HG03280 (cell line): ENCODE measurements around the gene NR4A2.

Source experiments
- ATAC-seq: cut with Tn5 transposase; IDR thresholded peaks from one replicate; pipeline ENCODE4 v1.9.1; 2021; ENCODE audit warnings: mild to moderate bottlenecking, moderate library complexity; ENCODE audit not compliant: unreplicated experiment

NR4A2 gene

DNA sequence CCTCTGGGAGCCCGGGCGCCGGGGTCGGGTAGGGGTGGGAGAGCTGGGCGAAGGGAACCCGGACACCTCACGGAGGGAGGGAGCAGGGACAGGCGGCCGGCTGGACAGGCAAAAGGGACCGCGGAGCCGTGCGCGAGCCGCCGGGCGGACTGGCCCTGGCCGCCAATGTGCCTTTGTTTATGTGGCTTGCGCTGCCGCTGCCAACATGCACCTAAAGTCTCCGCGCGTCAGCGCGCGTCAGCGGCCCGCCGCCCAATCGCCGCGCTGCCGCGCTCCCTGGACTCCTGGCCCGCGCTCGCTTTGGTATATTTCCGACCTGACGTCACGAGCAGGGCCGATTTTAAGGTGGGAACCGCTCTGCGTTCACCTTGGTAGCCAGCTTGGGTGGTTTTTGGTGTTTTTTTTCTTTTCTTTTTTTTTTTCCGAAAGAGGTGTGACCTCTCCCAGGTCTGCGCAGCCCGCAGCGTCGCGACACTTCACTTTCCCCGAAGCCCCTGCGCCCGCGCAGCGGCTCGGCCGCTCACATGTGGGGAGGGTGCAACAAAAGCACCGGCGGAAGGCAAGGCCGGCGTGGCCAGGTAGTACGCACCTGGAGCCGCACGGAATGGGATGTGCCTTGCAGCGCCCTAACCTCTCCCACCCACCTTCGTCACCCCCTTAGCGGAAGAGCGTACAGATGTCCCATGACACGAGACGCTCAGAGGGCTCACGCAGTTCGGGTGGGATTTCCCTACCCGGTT is at the start of gene NR4A2:
Gene NR4A2 (minus strand): TSS at position 188 of the 740 bp plus-strand sequence. CDS start 2,535 bp downstream, outside the sequence.
- ATAC-seq: peak; percentile 80

DNA sequence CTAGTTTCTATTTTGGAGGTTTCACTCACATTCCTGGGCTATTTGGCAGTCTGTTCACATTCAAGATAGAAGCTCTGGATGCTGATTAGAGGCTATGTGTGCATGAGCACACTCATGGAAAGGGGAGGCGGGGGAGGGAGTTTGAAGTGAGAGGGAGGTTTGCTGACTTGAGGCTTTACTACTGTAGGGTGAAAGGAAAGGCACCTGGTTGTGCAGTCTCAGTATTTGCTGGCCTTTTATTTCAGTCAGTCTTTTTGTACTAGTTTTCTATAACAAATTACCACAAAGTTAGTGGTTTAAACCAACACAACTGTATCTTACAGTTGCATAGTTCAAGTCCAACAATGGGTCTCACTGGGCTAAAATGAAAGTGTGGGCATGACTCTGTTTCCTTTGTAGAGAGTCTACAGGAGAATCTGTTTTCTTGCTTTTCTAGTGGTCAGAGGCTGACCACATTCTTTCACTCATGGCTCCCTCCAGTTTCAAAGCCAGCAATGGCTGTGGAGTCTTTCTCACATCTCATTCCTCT is 47.7 kb upstream of the NR4A2 start:
- ATAC-seq: peak; percentile 74

DNA sequence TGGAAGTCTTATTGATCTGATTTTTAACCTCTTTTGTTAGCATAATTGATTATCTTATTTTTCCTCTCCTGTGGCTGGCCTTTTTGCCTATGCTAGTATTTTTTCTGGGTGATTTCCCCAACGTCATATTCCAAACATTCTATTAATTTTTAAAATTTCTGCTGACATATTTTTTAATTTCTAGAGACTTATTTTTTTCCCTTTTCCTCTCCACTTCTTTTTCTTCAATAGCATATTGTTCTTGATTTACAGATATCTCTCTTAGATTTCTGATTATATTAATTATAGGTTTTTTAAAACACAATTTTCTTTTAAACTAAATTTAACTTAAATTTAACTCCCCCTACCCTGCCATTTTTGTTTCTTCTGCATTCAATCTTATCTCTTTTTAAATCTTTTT is 47.2 kb upstream of the NR4A2 start:
- ATAC-seq: no peak

DNA sequence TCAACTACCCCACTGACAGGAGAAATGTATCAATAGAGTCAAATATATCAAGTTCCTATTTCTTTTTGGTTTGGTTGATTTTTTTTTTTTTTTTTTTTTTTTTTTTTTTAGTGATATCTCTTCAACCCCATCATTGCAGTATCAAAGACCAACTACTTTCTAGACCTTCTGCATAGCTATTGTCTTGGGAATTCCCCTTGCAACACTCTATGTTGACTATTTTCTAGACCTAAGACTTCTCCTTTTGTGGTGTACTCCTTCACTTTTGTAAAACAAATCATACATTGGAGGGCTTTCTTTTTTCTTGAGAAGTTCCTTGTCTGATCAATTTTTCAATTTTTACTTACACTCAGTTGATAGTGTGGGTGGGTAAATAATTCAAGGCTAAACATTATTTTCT is 46.5 kb upstream of the NR4A2 start:
- ATAC-seq: no peak

DNA sequence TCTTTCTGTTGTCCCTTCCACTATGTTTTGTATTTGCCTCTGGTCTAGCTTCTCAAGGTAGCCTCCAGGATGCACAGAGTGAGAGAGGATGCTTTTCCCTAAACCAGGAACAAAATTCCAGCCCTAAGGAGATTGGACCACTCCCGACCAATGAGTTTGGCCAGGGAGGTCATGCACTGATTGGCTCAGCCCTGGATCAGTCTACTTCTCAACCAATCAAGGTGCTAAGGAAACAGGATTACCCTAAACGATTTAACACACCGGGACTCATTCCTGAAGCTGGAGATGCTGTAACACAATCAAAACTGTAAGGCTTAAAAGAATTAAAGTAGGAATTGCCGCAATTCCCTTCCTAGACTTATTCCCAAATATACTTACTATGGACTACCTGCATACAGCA is 34.2 kb upstream of the NR4A2 start:
- no peak for ATAC-seq

DNA sequence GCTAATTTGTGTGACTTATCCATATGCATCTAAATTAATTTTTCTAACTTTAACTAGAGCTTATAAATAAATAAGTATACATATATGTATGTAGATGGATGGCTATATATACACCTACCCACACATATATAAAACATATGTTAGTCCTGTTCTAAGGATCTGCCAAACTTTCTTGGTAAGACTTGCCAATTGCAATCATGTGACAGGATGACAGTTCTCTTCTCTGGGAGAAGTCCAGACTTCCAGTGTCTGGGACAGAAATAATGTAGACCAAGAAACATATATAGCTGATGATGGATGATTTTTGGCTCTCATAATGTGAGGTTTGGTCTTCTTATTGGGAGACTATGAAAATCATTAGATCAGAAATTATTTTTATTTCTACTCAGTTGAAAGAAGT is 30.6 kb upstream of the NR4A2 start:
- no peak for ATAC-seq

DNA sequence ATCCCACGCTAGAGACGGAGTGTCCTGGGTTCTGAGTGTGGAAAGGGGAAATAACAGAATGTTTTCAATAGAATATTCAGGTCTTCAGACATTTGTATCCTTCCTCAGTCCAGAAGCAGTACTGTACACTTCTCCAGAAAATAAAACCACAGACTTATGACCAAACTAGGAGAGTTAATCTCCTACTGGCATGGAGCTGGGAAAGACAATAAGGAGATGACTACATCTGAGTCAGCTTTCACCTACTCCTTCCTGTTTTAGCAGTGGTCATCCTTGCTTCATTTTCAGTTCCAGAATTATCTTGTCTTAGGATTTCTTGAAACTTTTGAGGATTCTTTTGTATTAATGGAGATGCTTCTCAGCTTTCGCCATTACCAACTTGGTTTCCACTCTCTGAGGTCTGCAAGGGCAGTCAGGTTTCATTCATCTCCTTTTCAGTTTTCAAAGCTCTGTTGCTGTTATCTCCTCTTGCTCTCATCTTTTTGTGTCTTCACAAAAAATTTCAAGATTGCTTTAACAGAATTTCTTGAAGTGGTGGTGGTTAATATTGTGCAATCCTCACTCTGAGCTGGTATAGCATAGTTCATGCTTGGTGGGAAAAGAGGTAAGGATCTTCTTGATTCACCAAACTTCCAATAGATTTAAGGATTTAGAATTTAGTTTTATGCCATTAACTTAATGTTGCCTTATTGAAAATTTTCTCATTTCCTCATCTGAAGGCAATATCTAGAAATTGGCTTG is 23.7 kb upstream of the NR4A2 start:
- no peak for ATAC-seq

DNA sequence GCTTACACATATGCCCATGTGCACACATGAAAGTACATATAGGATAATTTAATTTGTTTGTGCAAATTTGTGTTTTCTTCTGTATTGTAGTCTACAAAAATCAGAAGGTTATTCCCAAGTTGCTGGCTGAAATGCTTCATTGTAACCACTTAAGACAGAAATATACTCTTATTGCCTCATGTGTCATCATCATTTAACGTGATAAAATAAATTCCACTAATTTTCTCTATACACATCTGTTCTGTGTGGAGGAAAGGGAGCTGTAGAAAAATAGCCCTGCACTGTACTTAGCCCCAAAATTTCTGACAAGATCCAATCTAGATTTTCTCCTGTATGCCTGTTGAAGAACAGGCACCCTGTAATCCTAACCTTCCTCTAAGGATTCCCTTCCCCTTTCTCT is 20.4 kb upstream of the NR4A2 start:
- no peak for ATAC-seq

DNA sequence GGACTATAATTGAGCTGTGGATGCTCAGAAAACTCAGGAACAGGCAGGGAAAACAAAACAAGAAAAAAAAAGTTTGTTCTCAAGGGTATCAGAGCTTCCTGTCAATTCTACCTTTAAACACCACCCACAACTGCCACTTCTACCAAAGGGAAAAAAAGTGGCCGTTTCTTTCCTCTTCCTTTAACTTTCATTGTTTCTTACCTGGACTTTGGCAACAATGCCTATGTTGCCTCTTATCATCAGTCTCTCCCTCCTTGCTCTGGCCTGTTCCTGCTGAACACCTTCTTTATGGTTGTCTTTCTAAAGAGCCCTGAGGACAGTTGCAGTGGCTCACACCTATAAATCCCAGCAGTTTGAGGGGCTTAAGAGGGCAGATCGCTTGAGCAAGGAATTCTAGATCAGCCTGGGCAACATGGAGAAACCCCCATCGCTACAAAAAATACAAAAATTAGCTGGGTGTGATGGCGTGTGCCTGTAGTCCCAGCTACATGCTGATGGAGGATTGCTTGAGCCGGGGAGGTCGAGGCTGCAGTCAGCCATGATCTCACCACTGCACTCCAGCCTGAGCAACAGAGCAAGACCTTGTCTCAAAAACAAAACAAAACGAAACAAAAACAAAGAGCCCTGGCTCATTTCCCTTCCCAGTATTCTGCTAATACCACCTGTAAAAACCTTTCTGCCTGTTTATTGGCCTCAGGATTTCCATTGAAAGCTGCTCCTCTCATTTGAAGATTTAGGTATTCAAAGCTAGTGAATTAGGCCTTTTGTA is 18.0 kb upstream of the NR4A2 start:
- no peak for ATAC-seq

DNA sequence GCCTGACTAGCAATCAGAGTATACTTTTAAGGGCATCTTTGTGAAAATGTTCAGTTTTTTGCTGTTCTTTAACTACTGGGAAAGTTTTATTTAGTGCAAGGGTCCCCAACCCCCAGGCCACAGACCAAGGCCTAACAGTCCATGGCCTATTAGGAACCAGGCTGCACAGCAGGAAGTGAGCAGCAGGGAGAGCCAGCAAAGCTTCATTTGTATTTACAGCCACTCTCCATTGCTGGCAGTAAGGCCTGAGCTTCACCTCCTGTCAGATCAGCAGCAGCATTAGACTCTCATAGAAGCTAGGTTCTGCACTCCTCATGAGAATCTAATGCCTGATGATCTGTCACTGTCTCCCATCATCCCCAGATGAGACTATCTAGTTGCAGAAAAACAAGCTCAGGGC is 17.1 kb upstream of the NR4A2 start:
- no peak for ATAC-seq

DNA sequence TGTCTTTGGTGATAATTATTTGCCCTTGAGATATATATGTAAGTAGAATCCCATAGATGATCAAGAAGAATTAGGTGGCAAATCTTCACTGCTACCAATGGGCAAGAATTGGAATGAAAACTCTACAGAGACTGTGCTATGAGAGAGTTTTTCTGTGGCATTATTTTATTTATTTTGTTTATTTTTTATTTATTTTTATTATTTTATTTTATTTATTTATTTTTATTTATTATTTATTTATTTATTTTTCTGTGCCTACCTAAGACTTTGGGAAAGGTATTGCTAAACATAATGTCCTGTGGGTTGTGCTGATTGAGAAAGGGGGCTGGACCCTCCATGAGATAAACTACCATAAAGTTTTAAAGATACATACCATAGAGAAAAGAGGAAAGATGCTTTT is 16.6 kb upstream of the NR4A2 start:
- no peak for ATAC-seq

DNA sequence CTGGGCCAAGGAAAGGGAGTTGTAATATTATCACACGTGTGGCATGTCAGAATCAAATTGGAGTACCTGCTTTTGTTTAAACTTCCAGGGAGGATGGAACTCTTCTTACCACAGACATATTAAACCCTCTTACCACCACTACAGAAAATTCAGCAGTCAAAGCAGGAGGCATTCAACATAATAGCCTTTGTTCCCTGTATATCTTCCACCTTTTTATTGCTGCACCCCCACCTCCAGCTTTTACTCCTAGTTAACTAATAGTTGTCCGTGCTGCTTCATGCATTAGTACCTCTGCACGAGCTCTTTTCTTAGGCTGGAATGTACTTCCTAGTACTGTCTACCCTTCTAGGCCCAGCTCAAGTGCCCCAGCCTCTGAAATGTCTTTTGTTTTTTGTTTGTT is 14.9 kb upstream of the NR4A2 start:
- ATAC-seq: no peak

DNA sequence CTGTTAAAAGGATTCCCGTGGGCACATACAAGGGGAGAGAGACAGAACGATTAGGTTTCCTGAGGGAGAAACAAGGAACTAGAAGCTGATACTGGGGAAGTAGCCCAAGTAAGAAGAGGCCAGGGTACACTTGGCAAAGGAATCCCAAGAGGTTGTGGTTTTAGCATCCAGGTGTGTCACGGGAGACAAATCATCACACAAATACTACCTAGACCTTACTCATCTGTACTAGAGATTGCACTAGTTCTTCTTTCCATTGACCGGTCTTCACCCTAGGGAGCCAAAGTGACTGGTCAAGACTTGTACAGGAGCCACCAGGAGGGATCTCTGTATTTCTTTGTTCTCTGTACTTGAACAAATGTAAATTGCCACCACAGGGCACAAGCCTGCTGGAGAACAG is 14.2 kb upstream of the NR4A2 start:
- ATAC-seq: no peak

DNA sequence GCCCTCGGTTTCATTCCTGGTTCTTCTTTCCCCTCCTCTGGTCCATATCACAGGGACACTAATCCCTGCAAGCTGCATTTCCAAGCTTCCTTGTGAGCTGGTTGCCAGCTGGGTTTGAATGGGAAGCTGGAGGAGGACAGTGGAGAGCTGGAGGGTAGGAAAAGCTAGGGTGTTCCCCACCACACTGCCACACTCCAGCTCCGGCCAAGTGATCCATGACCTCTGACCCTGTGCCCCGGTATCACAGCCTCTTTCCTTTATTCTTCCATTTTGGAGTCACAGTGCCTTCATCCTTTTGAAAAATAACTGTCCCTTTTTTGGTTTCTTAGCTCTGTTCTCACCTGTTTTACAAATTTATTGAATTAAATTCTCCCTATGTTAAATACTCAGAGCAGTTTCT is 13.1 kb upstream of the NR4A2 start:
- ATAC-seq: no peak

DNA sequence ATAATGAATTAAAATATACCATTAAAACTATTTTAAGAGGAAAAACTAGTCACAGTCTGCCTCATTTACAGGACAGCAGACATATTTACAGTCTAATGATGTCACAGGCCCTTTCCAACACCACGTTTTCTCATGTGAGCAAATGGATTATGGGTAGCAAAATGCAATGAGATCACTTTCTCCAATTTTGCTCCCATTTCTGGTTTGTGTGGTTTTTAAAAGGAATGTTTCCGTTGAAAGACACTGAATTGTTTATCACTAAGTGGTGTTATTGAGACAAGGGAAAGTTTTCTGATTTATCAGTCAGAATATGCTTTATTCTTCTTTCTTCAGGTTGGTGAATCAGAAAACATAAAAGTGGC is 11.4 kb upstream of the NR4A2 start:
- ATAC-seq: no peak

DNA sequence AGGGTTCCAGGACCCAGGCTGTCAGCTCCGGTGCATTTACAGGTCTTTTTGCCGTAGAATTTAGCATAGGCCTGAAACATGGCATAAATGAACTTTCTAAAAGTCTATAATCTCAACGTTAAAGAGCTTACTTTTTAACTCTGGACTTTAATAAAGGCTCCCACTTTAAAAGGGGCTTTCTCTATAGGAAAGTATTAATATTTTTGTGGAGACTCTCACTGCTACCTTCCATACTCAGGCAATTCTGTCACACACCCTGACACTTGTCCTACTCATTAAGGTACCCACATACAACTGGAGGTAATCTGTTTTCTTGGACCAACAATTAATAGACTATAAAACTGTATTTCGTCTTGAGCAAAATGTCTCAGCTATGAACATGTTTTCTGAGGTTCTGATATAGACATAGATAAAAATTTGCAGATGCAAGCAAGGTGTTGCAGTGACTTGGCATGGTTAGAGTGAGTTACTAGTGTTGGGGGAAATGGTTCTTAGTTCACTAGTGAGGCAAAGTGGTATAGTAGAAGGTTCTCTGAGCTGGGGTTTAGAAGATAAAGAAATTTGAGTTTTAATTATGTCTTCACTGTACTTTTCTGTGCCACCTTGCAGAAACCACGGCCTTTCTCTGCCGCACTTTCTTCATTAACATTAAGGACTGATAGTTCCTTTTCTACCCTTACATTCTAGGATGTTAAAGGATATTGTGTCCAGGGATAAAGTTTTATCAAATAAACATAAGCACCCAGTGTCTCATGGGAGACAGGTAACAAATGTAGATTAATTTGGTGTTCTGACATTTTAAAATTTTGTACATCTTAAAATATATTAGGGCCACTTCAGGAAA is 10.8 kb upstream of the NR4A2 start:
- no peak for ATAC-seq

DNA sequence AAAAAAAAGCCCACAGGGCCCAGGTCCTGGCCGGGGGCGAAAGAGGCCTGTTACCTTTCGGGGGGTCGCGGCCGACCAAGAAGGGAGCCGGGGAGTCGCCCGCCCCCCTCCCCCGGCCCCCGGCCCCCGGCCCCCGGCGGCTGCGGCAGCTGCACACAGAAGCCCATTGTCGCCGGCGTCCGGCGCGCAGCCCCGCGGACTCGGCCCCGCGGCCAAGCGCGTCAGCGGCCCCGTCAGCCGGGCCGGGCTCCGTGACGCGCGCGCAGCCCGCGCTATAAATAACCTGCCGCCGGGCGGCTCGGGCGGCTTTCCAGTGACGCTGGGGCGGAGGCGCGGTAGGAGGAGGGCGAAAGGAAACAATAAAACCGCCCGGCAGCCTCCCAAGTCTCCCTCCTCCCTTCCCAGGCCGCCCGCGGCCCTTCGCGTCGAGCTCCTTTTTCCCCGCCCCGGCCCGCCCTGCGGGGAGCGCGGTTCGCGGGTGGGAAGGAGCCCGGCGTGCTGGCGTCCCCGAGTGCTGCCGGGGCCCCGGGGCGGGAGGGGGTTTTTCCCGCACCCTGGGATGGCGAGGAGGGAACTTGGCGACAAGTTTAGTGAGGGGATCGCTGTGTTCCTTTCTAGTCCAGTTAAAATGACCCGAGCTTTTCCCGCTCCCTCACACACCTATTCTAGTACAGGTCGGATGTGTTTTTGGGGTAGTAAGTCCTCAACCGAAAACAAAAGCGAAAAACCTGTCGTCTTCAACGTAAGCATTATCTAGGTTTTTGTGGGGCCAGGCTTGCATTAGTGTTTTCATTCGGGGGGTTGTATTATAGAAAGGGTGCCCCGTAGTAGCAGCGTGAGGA is 10.0 kb upstream of the NR4A2 start:
- ATAC-seq: peak; percentile 56

DNA sequence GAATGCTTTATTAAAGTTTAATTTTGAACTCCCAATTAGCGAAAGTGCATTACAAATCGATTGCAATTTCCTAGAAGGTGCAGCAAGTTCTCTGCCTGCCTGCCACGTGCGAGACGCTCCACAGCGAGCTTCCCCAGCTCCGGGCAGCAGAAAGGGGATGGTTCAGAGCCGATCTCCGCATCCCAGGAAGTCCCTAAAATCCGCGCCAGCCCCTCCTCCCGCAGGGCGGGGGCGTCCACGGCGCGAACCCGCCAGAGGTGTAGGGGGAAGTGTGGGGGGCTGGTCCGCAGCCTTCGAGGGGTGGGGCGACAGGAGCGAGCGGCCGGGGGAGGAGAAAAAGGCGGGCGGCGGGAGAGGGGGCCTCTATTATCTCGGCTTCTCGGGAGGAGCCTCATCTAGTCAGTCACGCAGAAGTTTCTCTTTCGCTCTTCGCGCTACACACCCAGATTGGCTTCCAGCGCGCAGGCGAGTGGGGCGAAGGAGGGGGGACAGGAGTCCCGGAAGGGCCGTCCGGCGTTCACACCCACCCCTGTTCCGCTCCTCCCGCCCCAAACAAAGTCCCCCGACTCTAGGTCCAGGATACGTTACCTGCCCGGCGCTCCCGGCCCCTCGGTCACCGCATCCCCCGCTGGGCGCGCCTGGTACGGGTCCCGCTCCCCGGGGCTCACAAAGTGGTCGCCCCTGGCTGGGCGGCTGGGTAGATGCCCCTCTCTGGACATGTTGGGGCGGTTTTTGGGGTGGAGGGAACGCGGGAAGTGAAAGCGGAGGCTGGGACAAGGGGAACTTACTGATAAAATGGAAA is 9.1 kb upstream of the NR4A2 start:
- ATAC-seq: peak; percentile 83
